ENCODE measurements around the gene CAV1. TPM values are rescaled to one million over a fixed set of nuclear protein-coding genes. Genes with fewer than 3 reads are reported as not detected.

The CAV1 gene
- total and polyA plus RNA-seq, 12 donors = 4.0 to 35.4 (median 9.7) TPM

GRCh38 chr7:116527521-116527920 is 2.7 kb downstream of the CAV1 start:
- DNase-seq = no peak
- no peaks in the 10 kb centered on the region for H3K36me3 ChIP-seq (replicated peaks in 1 of 2)
- H3K4me1 ChIP-seq (replicated peaks in 1 of 2) = peaks cover 8 to 14% of the 10 kb centered on the region in 2 donors
- TF ChIP-seq POLR2A (IDR thresholded peaks at IDR 0.05) (no peak), CTCF (IDR thresholded peaks at IDR 0.05) (no peak)
- no peak overlapping the region for H3K27ac ChIP-seq
- peaks cover 29% of the 10 kb centered on the region for H3K27me3 ChIP-seq
- 62 to 81% (median 73%) methylated on average over 3 of the region's 3 CpGs for WGBS, 4 donors
- H3K9me3 ChIP-seq (replicated peaks in 1 of 3) = no peaks in the 10 kb centered on the region
- H3K4me3 ChIP-seq = no peak overlapping the region
- intact Hi-C loops (cut with DNase I) = loop anchor here (5.0 to 10.0 kb wide), 2 partner anchors 263 to 265 kb away; no protein-coding TSS in a partner anchor

- TF ChIP-seq POLR2A (IDR thresholded peaks at IDR 0.05) (no peak), CTCF (IDR thresholded peaks at IDR 0.05) (no peak)
- WGBS, 4 donors = 51 to 62% (median 53%) methylated on average over 3 of the region's 3 CpGs
- H3K36me3 ChIP-seq (replicated peaks in 1 of 2) = no peaks in the 10 kb centered on the region
- peak in 4 of 7 donors; percentile 18 to 20 (median 18) for DNase-seq
- H3K27me3 ChIP-seq = peaks cover 27% of the 10 kb centered on the region
- H3K4me3 ChIP-seq = no peak overlapping the region
- no peaks in the 10 kb centered on the region for H3K9me3 ChIP-seq (replicated peaks in 1 of 3)
- no peak overlapping the region for H3K27ac ChIP-seq
- H3K4me1 ChIP-seq (replicated peaks in 1 of 2) = peaks cover 8 to 14% of the 10 kb centered on the region in 2 donors
- intact Hi-C loops (cut with DNase I) = loop anchor here (5.0 to 10.0 kb wide), 2 partner anchors 263 to 266 kb away; no protein-coding TSS in a partner anchor
Measured at GRCh38 chr7:116528008-116528789, 3.4 kb downstream of the CAV1 start.

- Histone ChIP-seq H3K4me3 (no peak overlapping the region), H3K27ac (no peak overlapping the region), H3K4me1 (replicated peaks in 1 of 2) (peaks cover 8 to 14% of the 10 kb centered on the region in 2 donors), H3K36me3 (replicated peaks in 1 of 2) (no peaks in the 10 kb centered on the region), H3K9me3 (replicated peaks in 1 of 3) (no peaks in the 10 kb centered on the region), H3K27me3 (peaks cover 27% of the 10 kb centered on the region)
- intact Hi-C loops (cut with DNase I) = loop anchor here (5.0 to 10.0 kb wide), 2 partner anchors 264 to 267 kb away; no protein-coding TSS in a partner anchor
- DNase-seq = no peak
- WGBS, 4 donors = 52 to 68% (median 58%) methylated on average over 1 of the region's 1 CpG
- TF ChIP-seq POLR2A (IDR thresholded peaks at IDR 0.05) (no peak), CTCF (IDR thresholded peaks at IDR 0.05) (no peak)
Measured at GRCh38 chr7:116529250-116529649, 4.4 kb downstream of the CAV1 start.

GRCh38 chr7:116530107-116530820 is 5.4 kb downstream of the CAV1 start:
- DNase-seq = no peak
- Histone ChIP-seq H3K27me3 (peaks cover 19% of the 10 kb centered on the region), H3K4me1 (replicated peaks in 1 of 2) (peaks cover 6% of the 10 kb centered on the region in 2 donors), H3K4me3 (no peak overlapping the region), H3K36me3 (replicated peaks in 1 of 2) (no peaks in the 10 kb centered on the region), H3K9me3 (replicated peaks in 1 of 3) (no peaks in the 10 kb centered on the region), H3K27ac (no peak overlapping the region)
- TF ChIP-seq CTCF (IDR thresholded peaks at IDR 0.05) = no peak
- intact Hi-C loops (cut with DNase I) = no loop called here
- 70 to 81% (median 76%) methylated on average over 3 of the region's 3 CpGs for WGBS, 4 donors
